Stomach (tissue), 9 donors: ENCODE data around the gene ARPIN. TPM values are rescaled to one million over a fixed set of nuclear protein-coding genes. Genes with fewer than 3 reads are reported as not detected.

Experiments
- DNase-seq, 2 donors: peaks; one replicate each; pipeline versions ENCODE4 v3.0.0 to v3.0.0-alpha.2; 2013 to 2019
- H3K27ac ChIP-seq, 5 donors: fragments of 200-600 bp in 4 of 5; sonication (generic) in 4 of 5; one replicate each; pipeline ENCODE4 v1.5.1; 2013 to 2019; ENCODE audit warnings: mild to moderate bottlenecking in 1 of 5, moderate library complexity in 1 of 5
- H3K27me3 ChIP-seq, 3 donors: fragments of 200-600 bp; sonication (generic); one replicate each; pipeline ENCODE4 v1.5.1; 2017 to 2019; ENCODE audit warnings: mixed run types in 1 of 3
- H3K36me3 ChIP-seq, 4 donors: fragments of 200-600 bp; sonication (generic); 1 replicate in 3 of 4; 2 replicates in 1 of 4; pipeline ENCODE4 v1.5.1; 2016 to 2019
- H3K4me1 ChIP-seq, 4 donors: fragments of 200-600 bp; sonication (generic); one replicate each; pipeline ENCODE4 v1.5.1; 2016 to 2019
- H3K4me3 ChIP-seq, 4 donors: fragments of 200-600 bp; sonication (generic) in 3 of 4; one replicate each; pipeline ENCODE4 v1.5.1; 2016 to 2019; ENCODE audit warnings: mild to moderate bottlenecking in 1 of 4
- H3K9me3 ChIP-seq, 4 donors: fragments of 200-600 bp; sonication (generic); one replicate each; pipeline ENCODE4 v1.5.1; 2016 to 2019
- EP300 ChIP-seq: sonication (generic); formaldehyde crosslinking; IDR thresholded peaks from one replicate; pipeline ENCODE4 v1.6.1; 2017; ENCODE audit warnings: antibody characterized with exemption
- POLR2A ChIP-seq, 4 donors: fragments of 450-650 bp; IDR thresholded peaks; one replicate each; pipeline ENCODE4 v1.6.1; 2016; ENCODE audit warnings: antibody characterized with exemption in 4 of 4, control low read depth in 2 of 4, mild to moderate bottlenecking in 1 of 4, moderate library complexity in 1 of 4
- POLR2AphosphoS5 ChIP-seq, 3 donors: sonication (generic); formaldehyde crosslinking; IDR thresholded peaks; one replicate each; pipeline ENCODE4 v1.6.1; 2016; ENCODE audit warnings: antibody characterized with exemption in 3 of 3
- WGBS, 5 donors: extraction: QIAGEN DNeasy Blood & Tissue Kit in 3 of 5; methylation state at CpG; one replicate each; pipeline versions ENCODE4 v1.1.5 to v1.1.7; 2013 to 2018; 5-methylcytosine and 5-hydroxymethylcytosine counted together
- intact Hi-C: fragments of 100-400 bp; cut with DNase I; formaldehyde crosslinking; loops from one replicate; pipeline ENCODE4 v1.15.1; 2023; ENCODE audit warnings: low total_unique reads
- polyA plus RNA-seq, 3 donors: library from polyadenylated mRNA; stranded (reverse); fragments of 200-250 nt; gene quantifications; one replicate each; pipeline ENCODE4 v1.2.3, GENCODE V29; 2013
- total RNA-seq, 5 donors: library from RNA; depleted of rRNA; stranded (reverse); fragments of >200 nt; gene quantifications; one replicate each; pipeline versions ENCODE4 v1.1.0 to v1.2.3, GENCODE V29; 2014 to 2016
- TF ChIP-seq, protein P1 (sequence below), 7 experiments: fragments of 450-650 bp in 4 of 7; fragments of 200-600 bp in 3 of 7; sonication (generic) in 3 of 7; IDR thresholded peaks; one replicate each; pipeline ENCODE4 v1.5.1; 2016 to 2019; ENCODE audit warnings: antibody characterized with exemption in 7 of 7, control low read depth in 2 of 7, mild to moderate bottlenecking in 1 of 7
- donor health status: healthy with polysubstance abuse.
- donor health status: Bipolar disorder and iron deficiency.
- donor health status: healthy.

The ARPIN gene
- total and polyA plus RNA-seq, 8 donors, result 1.2 to 24.8 (median 12.7) TPM

DNA sequence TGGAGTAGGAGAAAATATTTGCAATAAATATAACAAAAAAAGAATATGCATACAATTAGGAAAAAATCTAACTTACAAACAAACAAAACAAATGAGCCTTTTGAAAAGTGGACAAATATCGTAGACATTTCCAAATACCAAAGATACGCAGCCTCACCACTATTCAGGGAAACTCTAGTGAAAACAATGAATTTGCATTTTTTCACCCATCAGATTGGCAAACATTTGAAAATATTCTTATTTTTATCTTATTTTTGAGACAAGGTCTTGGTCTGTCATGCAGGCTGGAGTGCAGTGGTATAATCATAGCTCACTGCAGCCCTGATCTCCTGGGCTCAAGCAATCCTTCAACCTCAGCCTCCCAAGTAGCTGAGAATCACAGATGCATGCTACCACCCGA lies 34.4 kb downstream of the ARPIN start:
- 71 to 82% (median 76%) methylated on average over 3 of the region's 3 CpGs for WGBS, 5 donors
- Histone ChIP-seq H3K36me3 (peaks cover 16 to 84% (median 81%) of the 10 kb centered on the region in 4 donors), H3K27me3 (no peaks in the 10 kb centered on the region), H3K9me3 (no peaks in the 10 kb centered on the region), H3K27ac (no peak overlapping the region), H3K4me3 (no peak overlapping the region), H3K4me1 (peaks cover 0 to 10% (median 4%) of the 10 kb centered on the region in 4 donors)
- TF ChIP-seq EP300 (no peak), POLR2A (IDR thresholded peaks at IDR 0.05) (no peak), POLR2AphosphoS5 (IDR thresholded peaks at IDR 0.05) (no peak)
- TF ChIP-seq, protein P1, sequence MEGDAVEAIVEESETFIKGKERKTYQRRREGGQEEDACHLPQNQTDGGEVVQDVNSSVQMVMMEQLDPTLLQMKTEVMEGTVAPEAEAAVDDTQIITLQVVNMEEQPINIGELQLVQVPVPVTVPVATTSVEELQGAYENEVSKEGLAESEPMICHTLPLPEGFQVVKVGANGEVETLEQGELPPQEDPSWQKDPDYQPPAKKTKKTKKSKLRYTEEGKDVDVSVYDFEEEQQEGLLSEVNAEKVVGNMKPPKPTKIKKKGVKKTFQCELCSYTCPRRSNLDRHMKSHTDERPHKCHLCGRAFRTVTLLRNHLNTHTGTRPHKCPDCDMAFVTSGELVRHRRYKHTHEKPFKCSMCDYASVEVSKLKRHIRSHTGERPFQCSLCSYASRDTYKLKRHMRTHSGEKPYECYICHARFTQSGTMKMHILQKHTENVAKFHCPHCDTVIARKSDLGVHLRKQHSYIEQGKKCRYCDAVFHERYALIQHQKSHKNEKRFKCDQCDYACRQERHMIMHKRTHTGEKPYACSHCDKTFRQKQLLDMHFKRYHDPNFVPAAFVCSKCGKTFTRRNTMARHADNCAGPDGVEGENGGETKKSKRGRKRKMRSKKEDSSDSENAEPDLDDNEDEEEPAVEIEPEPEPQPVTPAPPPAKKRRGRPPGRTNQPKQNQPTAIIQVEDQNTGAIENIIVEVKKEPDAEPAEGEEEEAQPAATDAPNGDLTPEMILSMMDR (IDR thresholded peaks at IDR 0.05), result no peak
- intact Hi-C loops, result no loop called here
- no peak for DNase-seq

DNA sequence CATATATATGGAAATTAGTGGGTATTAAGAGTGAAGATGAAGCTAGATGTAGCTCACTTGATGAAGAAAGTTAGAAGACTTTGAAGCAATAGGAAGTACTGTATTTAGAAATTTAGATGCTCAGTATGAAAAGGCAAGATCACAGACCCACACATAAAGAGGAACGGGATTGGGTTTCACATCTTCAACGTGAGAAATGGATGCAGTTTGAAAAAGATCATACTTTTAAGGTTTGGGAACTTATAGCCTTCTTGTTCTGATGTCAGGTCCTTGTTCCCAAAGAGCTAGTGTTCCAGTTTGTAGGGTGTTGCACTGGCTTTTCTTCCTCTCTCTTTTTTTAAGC lies 35.7 kb downstream of the ARPIN start:
- Histone ChIP-seq H3K9me3 (no peaks in the 10 kb centered on the region), H3K36me3 (peaks cover 14 to 78% (median 74%) of the 10 kb centered on the region in 4 donors), H3K27me3 (no peaks in the 10 kb centered on the region), H3K4me1 (peaks cover 0 to 10% (median 4%) of the 10 kb centered on the region in 4 donors), H3K4me3 (no peak overlapping the region), H3K27ac (peak overlapping the region in 1 of 5 donors; percentile 51)
- TF ChIP-seq, protein P1 (IDR thresholded peaks at IDR 0.05), result no peak
- TF ChIP-seq POLR2AphosphoS5 (IDR thresholded peaks at IDR 0.05), result no peak
- no peak for TF ChIP-seq POLR2A (IDR thresholded peaks at IDR 0.05)
- no peak for TF ChIP-seq EP300
- 71 to 87% (median 83%) methylated on average over 2 of the region's 2 CpGs for WGBS, 5 donors
- no peak for DNase-seq
- intact Hi-C loops, result no loop called here

DNA sequence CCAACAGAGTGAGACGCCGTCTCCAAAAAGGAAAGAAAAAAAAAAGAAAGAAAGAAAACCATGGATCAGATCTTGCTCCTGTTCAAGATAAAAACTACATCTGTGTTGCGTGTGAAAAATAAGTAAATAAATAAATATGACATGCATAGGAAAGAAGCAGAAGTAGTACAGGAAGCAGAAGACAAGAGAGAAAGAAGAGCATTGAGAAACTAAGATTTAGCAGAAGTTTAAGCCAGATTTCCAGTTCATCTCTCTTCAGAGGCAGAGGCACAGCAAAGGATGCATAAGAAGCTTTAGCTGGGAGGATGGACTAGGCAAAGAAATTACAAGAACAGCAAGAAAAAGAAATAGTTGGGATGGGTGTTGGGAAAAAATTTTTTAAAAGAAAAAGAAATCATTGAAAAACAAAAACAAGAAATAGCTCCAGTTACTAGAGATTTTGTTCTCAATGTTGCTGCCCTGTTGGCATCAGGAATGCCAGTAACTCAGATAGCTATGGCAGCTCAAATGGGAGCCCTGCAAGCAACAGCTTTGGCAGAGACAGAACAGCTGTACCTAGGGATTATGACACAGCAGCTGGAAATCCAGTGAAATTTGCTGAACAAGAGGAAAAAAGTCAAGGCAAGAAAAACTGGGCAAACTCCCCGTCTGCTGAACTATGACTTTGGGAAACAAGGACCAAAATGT lies 36.2 kb downstream of the ARPIN start:
- peak overlapping the region in 1 of 5 donors; percentile 51 for H3K27ac ChIP-seq
- peaks cover 0 to 10% (median 5%) of the 10 kb centered on the region in 4 donors for H3K4me1 ChIP-seq
- no peak for DNase-seq
- no peaks in the 10 kb centered on the region for H3K9me3 ChIP-seq
- H3K27me3 ChIP-seq, result no peaks in the 10 kb centered on the region
- intact Hi-C loops, result no loop called here
- 81 to 93% (median 89%) methylated on average over 4 of the region's 4 CpGs for WGBS, 5 donors
- H3K36me3 ChIP-seq, result peaks cover 14 to 77% (median 73%) of the 10 kb centered on the region in 4 donors
- TF ChIP-seq EP300, result no peak
- TF ChIP-seq POLR2AphosphoS5 (IDR thresholded peaks at IDR 0.05), result no peak
- TF ChIP-seq POLR2A (IDR thresholded peaks at IDR 0.05), result no peak
- TF ChIP-seq, protein P1 (IDR thresholded peaks at IDR 0.05), result no peak
- no peak overlapping the region for H3K4me3 ChIP-seq

DNA sequence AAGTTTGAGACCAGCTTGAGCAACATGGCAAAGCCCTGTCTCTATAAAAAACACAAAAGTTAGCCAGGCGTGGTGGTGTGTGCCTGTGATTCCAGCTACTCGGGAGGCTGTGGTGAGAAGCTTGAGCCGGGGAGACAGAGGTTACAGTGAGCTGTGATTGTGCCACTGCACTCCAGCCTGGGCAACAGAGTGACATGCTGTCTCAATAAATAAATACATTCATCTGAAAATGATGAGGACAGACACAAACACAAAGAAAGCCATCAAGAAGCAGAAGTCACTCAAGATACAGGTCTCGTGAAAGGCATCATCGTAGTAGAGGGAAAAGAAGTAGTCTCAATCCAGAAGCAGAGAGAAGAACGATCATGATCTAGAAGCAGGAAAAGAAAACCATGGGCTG lies 37.0 kb downstream of the ARPIN start:
- DNase-seq, result no peak
- Histone ChIP-seq H3K9me3 (no peaks in the 10 kb centered on the region), H3K4me1 (peaks cover 0 to 16% (median 5%) of the 10 kb centered on the region in 4 donors), H3K36me3 (peaks cover 15 to 77% (median 75%) of the 10 kb centered on the region in 4 donors), H3K4me3 (no peak overlapping the region), H3K27ac (peak overlapping the region in 1 of 5 donors; percentile 51), H3K27me3 (no peaks in the 10 kb centered on the region)
- WGBS, 5 donors, result 91 to 97% (median 94%) methylated on average over 6 of the region's 6 CpGs
- intact Hi-C loops, result no loop called here
- TF ChIP-seq EP300 (no peak), POLR2AphosphoS5 (IDR thresholded peaks at IDR 0.05) (no peak), POLR2A (IDR thresholded peaks at IDR 0.05) (no peak)
- TF ChIP-seq, protein P1 (IDR thresholded peaks at IDR 0.05), result no peak
